HepG2 (cell line): ENCODE measurements around the gene NBEAL2. TPM values are rescaled to one million over a fixed set of nuclear protein-coding genes. Genes with fewer than 3 reads are reported as not detected.

ENCODE experiments used
- EP300 ChIP-seq, 3 experiments: sonication (generic) in 1 of 3; formaldehyde crosslinking in 1 of 3; IDR thresholded peaks; 2 replicates each; pipeline versions ENCODE4 v1.5.1 to v1.6.1; 2011 to 2020; ENCODE audit warnings: low read depth in 2 of 3, low read length in 2 of 3, borderline replicate concordance in 1 of 3, improper control_type of control experiment in 1 of 3, mild to moderate bottlenecking in 1 of 3, missing genetic modification reagents in 1 of 3, moderate library complexity in 1 of 3
- KAT8 ChIP-seq: IDR thresholded peaks from 2 replicates; pipeline ENCODE4 v1.6.1; 2016; ENCODE audit warnings: missing genetic modification reagents, missing compliant biosample characterization
- KMT2A ChIP-seq: sonication (generic); formaldehyde crosslinking; IDR thresholded peaks from 2 replicates; pipeline ENCODE4 v1.4.0; 2020; ENCODE audit warnings: missing genetic modification reagents
- LCORL ChIP-seq, 2 experiments: fragments of 450-650 bp in 1 of 2; sonication (generic) in 1 of 2; formaldehyde crosslinking in 1 of 2; IDR thresholded peaks; 2 replicates each; pipeline versions ENCODE4 v1.5.0 to v1.6.1; 2017 to 2020; ENCODE audit warnings: antibody characterized with exemption in 1 of 2, missing genetic modification reagents in 1 of 2
- MLX ChIP-seq: IDR thresholded peaks from 2 replicates; pipeline ENCODE4 v1.6.1; 2016
- NR2F1 ChIP-seq, 2 experiments: fragments of 450-650 bp in 1 of 2; formaldehyde crosslinking in 1 of 2; IDR thresholded peaks; 2 replicates each; pipeline versions ENCODE4 v1.5.0 to v1.6.1; 2016 to 2020; ENCODE audit warnings: mild to moderate bottlenecking in 1 of 2, missing compliant biosample characterization in 1 of 2, missing genetic modification reagents in 1 of 2, moderate library complexity in 1 of 2
- RERE ChIP-seq: IDR thresholded peaks from 2 replicates; pipeline ENCODE4 v1.6.1; 2016; ENCODE audit warnings: low read depth, missing genetic modification reagents, missing compliant biosample characterization
- SAFB2 ChIP-seq: sonication (generic); formaldehyde crosslinking; IDR thresholded peaks from 2 replicates; pipeline ENCODE4 v1.5.1; 2020; ENCODE audit warnings: missing genetic modification reagents, low read depth, mild to moderate bottlenecking, borderline replicate concordance
- ZBTB7A ChIP-seq: sonication (generic); formaldehyde crosslinking; IDR thresholded peaks from 2 replicates; pipeline ENCODE4 v1.8.0; 2022; ENCODE audit warnings: mild to moderate bottlenecking, missing genetic modification reagents
- ZC3H13 ChIP-seq: sonication (generic); formaldehyde crosslinking; IDR thresholded peaks from 2 replicates; pipeline ENCODE4 v1.8.1; 2023; ENCODE audit warnings: mild to moderate bottlenecking, missing genetic modification reagents, moderate library complexity
- ZFP36 ChIP-seq: fragments of 150-350 bp; IDR thresholded peaks from 2 replicates; pipeline ENCODE4 v1.6.1; 2018; ENCODE audit warnings: borderline replicate concordance, low read length, low read depth; ENCODE audit not compliant: partially characterized antibody
- ZNF430 ChIP-seq: sonication (generic); formaldehyde crosslinking; IDR thresholded peaks from 2 replicates; pipeline ENCODE4 v1.9.0; 2021; ENCODE audit warnings: mild to moderate bottlenecking, missing genetic modification reagents
- polyA plus RNA-seq, 8 experiments: library from polyadenylated mRNA; depleted of rRNA in 3 of 8; stranded (reverse) in 7 of 8; unstranded in 1 of 8; fragments of >200 nt; fragmentation: Illumina TruSeq in 4 of 8; extraction: Trizol in 4 of 8; gene quantifications; 2 replicates each; pipeline versions ENCODE4 v1.2.1 to v1.2.3, GENCODE V29; 2011 to 2016; ENCODE audit warnings: low read depth in 4 of 8, missing spikeins in 1 of 8, mixed read lengths in 1 of 8; ENCODE audit not compliant: insufficient read depth in 1 of 8
- total RNA-seq, 5 experiments: library from RNA; depleted of rRNA; stranded (reverse); fragments of >200 nt; fragmentation: Illumina TruSeq; extraction: Trizol; gene quantifications; 2 replicates each; pipeline ENCODE4 v1.2.3, GENCODE V29; 2016; ENCODE audit warnings: low read depth in 1 of 5
- TF ChIP-seq, protein P1 (sequence below): sonication (generic); formaldehyde crosslinking; IDR thresholded peaks from 2 replicates; pipeline ENCODE4 v1.4.0; 2020; ENCODE audit warnings: missing genetic modification reagents, borderline replicate concordance
- TF ChIP-seq, protein P2 (sequence below): IDR thresholded peaks from 2 replicates; pipeline ENCODE4 v1.6.1; 2016; ENCODE audit warnings: missing genetic modification reagents, missing compliant biosample characterization
- TF ChIP-seq, protein P3 (sequence below): sonication (generic); formaldehyde crosslinking; conservative IDR thresholded peaks from 2 replicates; pipeline ENCODE4 v1.8.0; 2022; ENCODE audit warnings: missing genetic modification reagents

Gene NBEAL2
- total and polyA plus RNA-seq, 2 of the 13 experiments (the other 11 are each of a cell fraction or from before 2014, with no cell fraction given), result 9.7 to 12.4 TPM

DNA sequence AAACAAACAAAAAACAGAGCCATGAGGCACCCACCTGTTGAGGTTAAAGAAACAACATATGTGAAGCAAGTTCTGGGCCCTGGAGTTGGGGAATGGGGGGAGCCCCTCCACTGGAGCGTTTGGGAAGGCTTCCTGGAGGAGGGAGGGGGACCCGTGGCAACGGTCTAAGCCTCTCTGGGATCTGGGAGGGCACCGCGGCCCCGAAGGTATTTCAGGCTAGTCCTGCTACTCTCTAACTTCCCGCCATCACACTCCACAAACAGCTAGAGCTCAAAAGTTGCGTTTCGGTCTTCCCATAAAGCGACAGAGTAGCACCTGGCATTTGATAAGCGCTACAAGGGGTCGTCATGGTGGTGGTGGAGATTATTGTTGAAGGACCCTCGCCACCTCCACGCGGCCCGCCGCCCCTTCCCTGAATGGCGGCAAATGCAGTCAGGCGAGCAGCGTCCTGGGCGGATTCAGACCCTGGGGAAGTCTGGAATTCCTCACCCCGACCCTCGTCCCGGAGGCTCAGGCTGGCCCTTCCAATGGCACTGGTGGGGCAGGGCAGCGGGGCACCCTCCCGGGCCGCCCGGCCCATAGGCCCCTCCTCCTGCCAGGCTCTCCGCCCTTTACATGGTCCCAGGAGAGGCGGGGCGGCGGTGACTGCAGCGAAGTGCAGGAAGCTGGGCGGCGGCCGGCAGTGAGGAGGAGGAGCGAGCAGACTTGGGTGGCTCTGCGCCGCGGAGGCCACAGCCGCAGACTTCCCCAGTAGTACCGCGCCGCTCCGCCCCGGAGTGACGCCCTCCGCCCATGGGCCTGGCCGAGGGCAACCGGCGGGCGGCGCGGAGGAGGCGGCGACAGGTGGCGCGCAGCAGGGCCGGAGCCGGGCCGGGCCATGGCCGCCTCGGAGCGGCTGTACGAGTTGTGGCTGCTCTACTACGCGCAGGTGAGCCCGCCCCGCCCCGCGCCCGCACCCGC is at the start of gene NBEAL2 (continued):
- TF ChIP-seq, protein P1, sequence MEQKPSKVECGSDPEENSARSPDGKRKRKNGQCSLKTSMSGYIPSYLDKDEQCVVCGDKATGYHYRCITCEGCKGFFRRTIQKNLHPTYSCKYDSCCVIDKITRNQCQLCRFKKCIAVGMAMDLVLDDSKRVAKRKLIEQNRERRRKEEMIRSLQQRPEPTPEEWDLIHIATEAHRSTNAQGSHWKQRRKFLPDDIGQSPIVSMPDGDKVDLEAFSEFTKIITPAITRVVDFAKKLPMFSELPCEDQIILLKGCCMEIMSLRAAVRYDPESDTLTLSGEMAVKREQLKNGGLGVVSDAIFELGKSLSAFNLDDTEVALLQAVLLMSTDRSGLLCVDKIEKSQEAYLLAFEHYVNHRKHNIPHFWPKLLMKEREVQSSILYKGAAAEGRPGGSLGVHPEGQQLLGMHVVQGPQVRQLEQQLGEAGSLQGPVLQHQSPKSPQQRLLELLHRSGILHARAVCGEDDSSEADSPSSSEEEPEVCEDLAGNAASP (CRISPR knock-in tag), result peak; percentile 81
- TF ChIP-seq ZFP36 (peak; percentile 98), KMT2A (peak; percentile 35), ZC3H13 (0 out of 2 replicates have a peak, but pooled peaks have one; percentile 25), EP300 (IDR thresholded peaks at IDR 0.05; ENCODE audit: low read depth in 2 of 2, low read length in 2 of 2) (0 out of 4 replicates have a peak, but pooled peaks of 1 of the 2 experiments have one; percentile 14), EP300 (CRISPR knock-in tag; IDR thresholded peaks at IDR 0.05; ENCODE audit: borderline replicate concordance) (no peak; the same call in 1 of the 2 replicates), NR2F1 (CRISPR knock-in tag; IDR thresholded peaks at IDR 0.05) (no peak), RERE (CRISPR knock-in tag) (no peak; the same call in 1 of the 2 replicates), KAT8 (CRISPR knock-in tag) (peak; percentile 25; the same call in 1 of the 2 replicates), LCORL (IDR thresholded peaks at IDR 0.05) (no peak), LCORL (CRISPR knock-in tag; IDR thresholded peaks at IDR 0.05) (no peak), ZNF430 (0 out of 2 replicates have a peak, but pooled peaks have one; percentile 4), SAFB2 (CRISPR knock-in tag) (no peak; the same call in 1 of the 2 replicates), ZBTB7A (CRISPR knock-in tag) (no peak), MLX (CRISPR knock-in tag) (no peak; the same call in 1 of the 2 replicates)
- TF ChIP-seq, protein P2, sequence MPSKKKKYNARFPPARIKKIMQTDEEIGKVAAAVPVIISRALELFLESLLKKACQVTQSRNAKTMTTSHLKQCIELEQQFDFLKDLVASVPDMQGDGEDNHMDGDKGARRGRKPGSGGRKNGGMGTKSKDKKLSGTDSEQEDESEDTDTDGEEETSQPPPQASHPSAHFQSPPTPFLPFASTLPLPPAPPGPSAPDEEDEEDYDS (CRISPR knock-in tag), result peak; percentile 88
- TF ChIP-seq, protein P3, sequence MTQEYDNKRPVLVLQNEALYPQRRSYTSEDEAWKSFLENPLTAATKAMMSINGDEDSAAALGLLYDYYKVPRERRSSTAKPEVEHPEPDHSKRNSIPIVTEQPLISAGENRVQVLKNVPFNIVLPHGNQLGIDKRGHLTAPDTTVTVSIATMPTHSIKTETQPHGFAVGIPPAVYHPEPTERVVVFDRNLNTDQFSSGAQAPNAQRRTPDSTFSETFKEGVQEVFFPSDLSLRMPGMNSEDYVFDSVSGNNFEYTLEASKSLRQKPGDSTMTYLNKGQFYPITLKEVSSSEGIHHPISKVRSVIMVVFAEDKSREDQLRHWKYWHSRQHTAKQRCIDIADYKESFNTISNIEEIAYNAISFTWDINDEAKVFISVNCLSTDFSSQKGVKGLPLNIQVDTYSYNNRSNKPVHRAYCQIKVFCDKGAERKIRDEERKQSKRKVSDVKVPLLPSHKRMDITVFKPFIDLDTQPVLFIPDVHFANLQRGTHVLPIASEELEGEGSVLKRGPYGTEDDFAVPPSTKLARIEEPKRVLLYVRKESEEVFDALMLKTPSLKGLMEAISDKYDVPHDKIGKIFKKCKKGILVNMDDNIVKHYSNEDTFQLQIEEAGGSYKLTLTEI, result no peak
